NCI-H748 treated with DMSO at 0.1 percent for 48 hours (cell line): ENCODE measurements around the gene CIT.

Experiments
- DNase-seq: peaks from one replicate; lab custom pipeline; 2025; lab: John Stamatoyannopoulos, UW

The CIT gene

DNA sequence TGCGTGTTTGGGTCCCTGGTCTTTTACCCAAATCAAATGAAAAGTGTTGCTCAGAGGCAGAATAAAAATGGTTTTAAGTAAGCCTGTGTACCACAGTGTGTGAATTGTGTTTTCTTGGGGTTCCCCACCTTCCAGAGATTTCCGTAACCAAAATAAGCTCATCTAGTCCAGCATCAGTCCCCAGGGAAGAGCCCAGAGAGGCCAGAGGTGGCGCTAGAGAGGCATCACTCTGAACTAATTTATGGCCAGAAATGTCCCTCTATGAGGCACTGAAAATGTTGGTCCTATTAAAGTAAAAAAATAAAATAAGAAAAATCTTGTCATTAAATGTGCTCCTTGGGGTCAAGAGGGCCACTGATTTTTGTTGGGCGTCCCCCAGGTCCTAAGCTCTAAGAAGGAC is 234.1 kb downstream of the CIT start:
- no peak for DNase-seq
